WTC11 (cell line): ENCODE data around the gene OCLN.

Source experiments
- ATF2 ChIP-seq: sonication (generic); formaldehyde crosslinking; IDR thresholded peaks from 2 replicates; pipeline ENCODE4 v1.8.1; 2022; ENCODE audit warnings: low read depth, missing genetic modification reagents, borderline replicate concordance
- JUN ChIP-seq: sonication (generic); formaldehyde crosslinking; IDR thresholded peaks from 2 replicates; pipeline ENCODE4 v1.8.0; 2023; ENCODE audit warnings: mild to moderate bottlenecking, missing genetic modification reagents
- NR1H2 ChIP-seq: sonication (generic); formaldehyde crosslinking; IDR thresholded peaks from 2 replicates; pipeline ENCODE4 v1.9.0; 2021; ENCODE audit warnings: mild to moderate bottlenecking, moderate library complexity, missing genetic modification reagents
- RELA ChIP-seq: sonication (generic); formaldehyde crosslinking; IDR thresholded peaks from 2 replicates; pipeline ENCODE4 v1.8.1; 2022; ENCODE audit warnings: missing genetic modification reagents, mild to moderate bottlenecking, borderline replicate concordance
- ZNF423 ChIP-seq: fragments of 250-450 bp; sonication (Bioruptor Pico); IDR thresholded peaks from 2 replicates; pipeline ENCODE4 v2.1.2; 2022; ENCODE audit warnings: mild to moderate bottlenecking, moderate library complexity
- TF ChIP-seq, protein P1 (sequence below): fragments of 200-600 bp; IDR thresholded peaks from 2 replicates; pipeline ENCODE4 v1.8.0; 2022; ENCODE audit warnings: antibody characterized with exemption
- TF ChIP-seq, protein P2 (sequence below): sonication (generic); formaldehyde crosslinking; IDR thresholded peaks from 2 replicates; pipeline ENCODE4 v1.8.1; 2023; ENCODE audit warnings: mild to moderate bottlenecking, missing genetic modification reagents, moderate library complexity
- TF ChIP-seq, protein P3 (sequence below): sonication (generic); formaldehyde crosslinking; IDR thresholded peaks from 2 replicates; pipeline ENCODE4 v1.8.0; 2022; ENCODE audit warnings: missing genetic modification reagents

- TF ChIP-seq JUN (CRISPR knock-in tag) (no peak), NR1H2 (CRISPR knock-in tag) (no peak), ZNF423 (no peak), ATF2 (CRISPR knock-in tag) (no peak), RELA (CRISPR knock-in tag) (no peak)
- TF ChIP-seq, protein P1, sequence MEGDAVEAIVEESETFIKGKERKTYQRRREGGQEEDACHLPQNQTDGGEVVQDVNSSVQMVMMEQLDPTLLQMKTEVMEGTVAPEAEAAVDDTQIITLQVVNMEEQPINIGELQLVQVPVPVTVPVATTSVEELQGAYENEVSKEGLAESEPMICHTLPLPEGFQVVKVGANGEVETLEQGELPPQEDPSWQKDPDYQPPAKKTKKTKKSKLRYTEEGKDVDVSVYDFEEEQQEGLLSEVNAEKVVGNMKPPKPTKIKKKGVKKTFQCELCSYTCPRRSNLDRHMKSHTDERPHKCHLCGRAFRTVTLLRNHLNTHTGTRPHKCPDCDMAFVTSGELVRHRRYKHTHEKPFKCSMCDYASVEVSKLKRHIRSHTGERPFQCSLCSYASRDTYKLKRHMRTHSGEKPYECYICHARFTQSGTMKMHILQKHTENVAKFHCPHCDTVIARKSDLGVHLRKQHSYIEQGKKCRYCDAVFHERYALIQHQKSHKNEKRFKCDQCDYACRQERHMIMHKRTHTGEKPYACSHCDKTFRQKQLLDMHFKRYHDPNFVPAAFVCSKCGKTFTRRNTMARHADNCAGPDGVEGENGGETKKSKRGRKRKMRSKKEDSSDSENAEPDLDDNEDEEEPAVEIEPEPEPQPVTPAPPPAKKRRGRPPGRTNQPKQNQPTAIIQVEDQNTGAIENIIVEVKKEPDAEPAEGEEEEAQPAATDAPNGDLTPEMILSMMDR, result no peak
- TF ChIP-seq, protein P2, sequence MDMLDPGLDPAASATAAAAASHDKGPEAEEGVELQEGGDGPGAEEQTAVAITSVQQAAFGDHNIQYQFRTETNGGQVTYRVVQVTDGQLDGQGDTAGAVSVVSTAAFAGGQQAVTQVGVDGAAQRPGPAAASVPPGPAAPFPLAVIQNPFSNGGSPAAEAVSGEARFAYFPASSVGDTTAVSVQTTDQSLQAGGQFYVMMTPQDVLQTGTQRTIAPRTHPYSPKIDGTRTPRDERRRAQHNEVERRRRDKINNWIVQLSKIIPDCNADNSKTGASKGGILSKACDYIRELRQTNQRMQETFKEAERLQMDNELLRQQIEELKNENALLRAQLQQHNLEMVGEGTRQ, result no peak
- TF ChIP-seq, protein P3, sequence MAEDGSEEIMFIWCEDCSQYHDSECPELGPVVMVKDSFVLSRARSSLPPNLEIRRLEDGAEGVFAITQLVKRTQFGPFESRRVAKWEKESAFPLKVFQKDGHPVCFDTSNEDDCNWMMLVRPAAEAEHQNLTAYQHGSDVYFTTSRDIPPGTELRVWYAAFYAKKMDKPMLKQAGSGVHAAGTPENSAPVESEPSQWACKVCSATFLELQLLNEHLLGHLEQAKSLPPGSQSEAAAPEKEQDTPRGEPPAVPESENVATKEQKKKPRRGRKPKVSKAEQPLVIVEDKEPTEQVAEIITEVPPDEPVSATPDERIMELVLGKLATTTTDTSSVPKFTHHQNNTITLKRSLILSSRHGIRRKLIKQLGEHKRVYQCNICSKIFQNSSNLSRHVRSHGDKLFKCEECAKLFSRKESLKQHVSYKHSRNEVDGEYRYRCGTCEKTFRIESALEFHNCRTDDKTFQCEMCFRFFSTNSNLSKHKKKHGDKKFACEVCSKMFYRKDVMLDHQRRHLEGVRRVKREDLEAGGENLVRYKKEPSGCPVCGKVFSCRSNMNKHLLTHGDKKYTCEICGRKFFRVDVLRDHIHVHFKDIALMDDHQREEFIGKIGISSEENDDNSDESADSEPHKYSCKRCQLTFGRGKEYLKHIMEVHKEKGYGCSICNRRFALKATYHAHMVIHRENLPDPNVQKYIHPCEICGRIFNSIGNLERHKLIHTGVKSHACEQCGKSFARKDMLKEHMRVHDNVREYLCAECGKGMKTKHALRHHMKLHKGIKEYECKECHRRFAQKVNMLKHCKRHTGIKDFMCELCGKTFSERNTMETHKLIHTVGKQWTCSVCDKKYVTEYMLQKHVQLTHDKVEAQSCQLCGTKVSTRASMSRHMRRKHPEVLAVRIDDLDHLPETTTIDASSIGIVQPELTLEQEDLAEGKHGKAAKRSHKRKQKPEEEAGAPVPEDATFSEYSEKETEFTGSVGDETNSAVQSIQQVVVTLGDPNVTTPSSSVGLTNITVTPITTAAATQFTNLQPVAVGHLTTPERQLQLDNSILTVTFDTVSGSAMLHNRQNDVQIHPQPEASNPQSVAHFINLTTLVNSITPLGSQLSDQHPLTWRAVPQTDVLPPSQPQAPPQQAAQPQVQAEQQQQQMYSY, result no peak
Observed at GRCh38 chr5:69527128-69527770, 34.7 kb downstream of the OCLN start.
